Muscle of leg (tissue), 11 donors: ENCODE measurements around the gene ETS2. TPM values are rescaled to one million over a fixed set of nuclear protein-coding genes. Genes with fewer than 3 reads are reported as not detected.
"Not testable (repeated sequence)": the region's sequence is repeated elsewhere in the genome, so short reads cannot be mapped to it uniquely, and the experiment has no call there.

ENCODE experiments used
- DNase-seq: peaks from one replicate; pipeline ENCODE4 v3.0.0; 2013
- H3K27ac ChIP-seq: one replicate; pipeline ENCODE4 v1.5.1; 2013; ENCODE audit warnings: mild to moderate bottlenecking, low read length, control low read depth
- H3K27me3 ChIP-seq: one replicate; pipeline ENCODE4 v1.6.1; 2013; ENCODE audit warnings: low read length; ENCODE audit not compliant: control insufficient read depth, insufficient read depth
- H3K36me3 ChIP-seq: one replicate; pipeline ENCODE4 v1.6.1; 2013; ENCODE audit warnings: low read length; ENCODE audit not compliant: control insufficient read depth, insufficient read depth
- H3K4me1 ChIP-seq: one replicate; pipeline ENCODE4 v1.6.1; 2013; ENCODE audit warnings: low read length; ENCODE audit not compliant: control insufficient read depth, insufficient read depth
- H3K4me3 ChIP-seq: one replicate; pipeline ENCODE4 v1.5.1; 2013; ENCODE audit warnings: low read length, control low read depth
- H3K9me3 ChIP-seq: replicated peaks from 2 replicates; pipeline ENCODE4 v1.6.1; 2013; ENCODE audit warnings: low read depth, low read length; ENCODE audit not compliant: control insufficient read depth
- WGBS: methylation state at CpG from one replicate; pipeline ENCODE4 v1.1.5; 2013; ENCODE audit warnings: missing lambda C conversion rate; ENCODE audit not compliant: insufficient coverage; 5-methylcytosine and 5-hydroxymethylcytosine counted together
- polyA plus RNA-seq, 8 donors: library from polyadenylated mRNA; unstranded; fragments of 120-200 nt; gene quantifications; one replicate each; pipeline versions ENCODE4 v1.2.1 to v1.2.3, GENCODE V29; 2013; ENCODE audit warnings: inconsistent platforms in 1 of 8, low replicate concordance in 1 of 8; ENCODE audit not compliant: insufficient read length in 8 of 8, insufficient read depth in 1 of 8
- total RNA-seq: library from RNA; stranded (reverse); fragments of 120-200 nt; gene quantifications from one replicate; pipeline ENCODE4 v1.2.4, GENCODE V29; 2013

ETS2 gene
- total and polyA plus RNA-seq, 9 donors = 19.7 to 35.4 (median 27.0) TPM

- not testable (repeated sequence) for H3K27ac ChIP-seq, DNase-seq, H3K4me1 ChIP-seq, H3K9me3 ChIP-seq, H3K27me3 ChIP-seq, H3K36me3 ChIP-seq, H3K4me3 ChIP-seq
- WGBS = no CpG with 5 or more reads among the region's 2 CpGs
Measured at GRCh38 chr21:38845374-38845773, 39.6 kb downstream of the ETS2 start.

- peak; percentile 47 for DNase-seq
- Histone ChIP-seq H3K4me3 (no peak overlapping the region), H3K4me1 (peaks cover 4% of the 10 kb centered on the region), H3K36me3 (no peaks in the 10 kb centered on the region), H3K27ac (peak overlapping the region; percentile 40), H3K27me3 (no peaks in the 10 kb centered on the region), H3K9me3 (no peaks in the 10 kb centered on the region)
- 50% methylated on average over 2 of the region's 7 CpGs for WGBS
Measured at GRCh38 chr21:38847556-38847955, 41.8 kb downstream of the ETS2 start.

- 0% methylated on average over 2 of the region's 7 CpGs for WGBS
Measured at GRCh38 chr21:38848187-38848609, 42.5 kb downstream of the ETS2 start.

GRCh38 chr21:38849776-38850175, 44.0 kb downstream of the ETS2 start:
- H3K9me3 ChIP-seq = no peaks in the 10 kb centered on the region
- DNase-seq = peak; percentile 39
- H3K4me1 ChIP-seq = peaks cover 6% of the 10 kb centered on the region
- H3K27me3 ChIP-seq = no peaks in the 10 kb centered on the region
- 74% methylated on average over 5 of the region's 6 CpGs for WGBS
- H3K4me3 ChIP-seq = no peak overlapping the region
- H3K27ac ChIP-seq = no peak overlapping the region
- H3K36me3 ChIP-seq = no peaks in the 10 kb centered on the region

More at GRCh38 chr21:38848187-38848609, 42.5 kb downstream of the ETS2 start:
- peaks cover 4% of the 10 kb centered on the region for H3K4me1 ChIP-seq
- DNase-seq = peak; percentile 93
- H3K27ac ChIP-seq = no peak overlapping the region
- no peak overlapping the region for H3K4me3 ChIP-seq
- no peaks in the 10 kb centered on the region for H3K9me3 ChIP-seq
- no peaks in the 10 kb centered on the region for H3K36me3 ChIP-seq
- no peaks in the 10 kb centered on the region for H3K27me3 ChIP-seq

- DNase-seq = no peak
- H3K9me3 ChIP-seq = no peaks in the 10 kb centered on the region
- no peak overlapping the region for H3K4me3 ChIP-seq
- H3K27me3 ChIP-seq = no peaks in the 10 kb centered on the region
- H3K27ac ChIP-seq = no peak overlapping the region
- 76% methylated on average over 4 of the region's 6 CpGs for WGBS
- H3K4me1 ChIP-seq = peaks cover 6% of the 10 kb centered on the region
- H3K36me3 ChIP-seq = no peaks in the 10 kb centered on the region
Measured at GRCh38 chr21:38850277-38850951, 44.7 kb downstream of the ETS2 start.

GRCh38 chr21:38851101-38851500, 45.4 kb downstream of the ETS2 start:
- no peaks in the 10 kb centered on the region for H3K27me3 ChIP-seq
- H3K27ac ChIP-seq = no peak overlapping the region
- no peaks in the 10 kb centered on the region for H3K36me3 ChIP-seq
- H3K4me1 ChIP-seq = peaks cover 6% of the 10 kb centered on the region
- H3K4me3 ChIP-seq = no peak overlapping the region
- no peak for DNase-seq
- WGBS = no CpG with 5 or more reads among the region's 1 CpG
- H3K9me3 ChIP-seq = no peaks in the 10 kb centered on the region

GRCh38 chr21:38852278-38852677, 46.5 kb downstream of the ETS2 start:
- H3K4me1 ChIP-seq = peaks cover 14% of the 10 kb centered on the region
- H3K27me3 ChIP-seq = no peaks in the 10 kb centered on the region
- no peak overlapping the region for H3K27ac ChIP-seq
- H3K4me3 ChIP-seq = no peak overlapping the region
- no peaks in the 10 kb centered on the region for H3K36me3 ChIP-seq
- 97% methylated on average over 3 of the region's 3 CpGs for WGBS
- H3K9me3 ChIP-seq = no peaks in the 10 kb centered on the region
- DNase-seq = no peak

- Histone ChIP-seq H3K4me3 (no peak overlapping the region), H3K27ac (no peak overlapping the region), H3K27me3 (no peaks in the 10 kb centered on the region)
Measured at GRCh38 chr21:38852708-38853107, 47.0 kb downstream of the ETS2 start.

GRCh38 chr21:38853421-38853919, 47.7 kb downstream of the ETS2 start:
- WGBS = 55% methylated on average over 4 of the region's 6 CpGs
- no peaks in the 10 kb centered on the region for H3K9me3 ChIP-seq
- H3K4me1 ChIP-seq = peaks cover 22% of the 10 kb centered on the region
- no peak overlapping the region for H3K4me3 ChIP-seq
- DNase-seq = peak; percentile 49
- no peaks in the 10 kb centered on the region for H3K36me3 ChIP-seq
- peaks cover 1% of the 10 kb centered on the region for H3K27me3 ChIP-seq
- H3K27ac ChIP-seq = no peak overlapping the region

More at GRCh38 chr21:38852708-38853107, 47.0 kb downstream of the ETS2 start:
- Histone ChIP-seq H3K36me3 (no peaks in the 10 kb centered on the region), H3K4me1 (peaks cover 18% of the 10 kb centered on the region), H3K9me3 (no peaks in the 10 kb centered on the region)
- DNase-seq = no peak
- WGBS = 100% methylated on average over 2 of the region's 3 CpGs

- Histone ChIP-seq H3K36me3 (no peaks in the 10 kb centered on the region), H3K27ac (no peak overlapping the region), H3K27me3 (peaks cover 3% of the 10 kb centered on the region), H3K9me3 (no peaks in the 10 kb centered on the region), H3K4me3 (no peak overlapping the region), H3K4me1 (peaks cover 29% of the 10 kb centered on the region)
- 68% methylated on average over 8 of the region's 8 CpGs for WGBS
- peak; percentile 47 for DNase-seq
Measured at GRCh38 chr21:38857152-38857825, 51.6 kb downstream of the ETS2 start.
